ENCODE measurements around the gene TMOD1.

GRCh38 chr9:97506306-97506705, 4.8 kb downstream of the TMOD1 start:
- no peak for TF ChIP-seq POLR2A (IDR thresholded peaks at IDR 0.05)
- TF ChIP-seq CTCF (IDR thresholded peaks at IDR 0.05), result no peak
